HS-5 (cell line): Measurements from ENCODE around the gene SLC12A2.

ENCODE experiments used
- DNase-seq: peaks from one replicate; pipeline ENCODE4 v3.0.0-alpha.2; 2012; ENCODE audit warnings: low read depth

Gene SLC12A2

DNA sequence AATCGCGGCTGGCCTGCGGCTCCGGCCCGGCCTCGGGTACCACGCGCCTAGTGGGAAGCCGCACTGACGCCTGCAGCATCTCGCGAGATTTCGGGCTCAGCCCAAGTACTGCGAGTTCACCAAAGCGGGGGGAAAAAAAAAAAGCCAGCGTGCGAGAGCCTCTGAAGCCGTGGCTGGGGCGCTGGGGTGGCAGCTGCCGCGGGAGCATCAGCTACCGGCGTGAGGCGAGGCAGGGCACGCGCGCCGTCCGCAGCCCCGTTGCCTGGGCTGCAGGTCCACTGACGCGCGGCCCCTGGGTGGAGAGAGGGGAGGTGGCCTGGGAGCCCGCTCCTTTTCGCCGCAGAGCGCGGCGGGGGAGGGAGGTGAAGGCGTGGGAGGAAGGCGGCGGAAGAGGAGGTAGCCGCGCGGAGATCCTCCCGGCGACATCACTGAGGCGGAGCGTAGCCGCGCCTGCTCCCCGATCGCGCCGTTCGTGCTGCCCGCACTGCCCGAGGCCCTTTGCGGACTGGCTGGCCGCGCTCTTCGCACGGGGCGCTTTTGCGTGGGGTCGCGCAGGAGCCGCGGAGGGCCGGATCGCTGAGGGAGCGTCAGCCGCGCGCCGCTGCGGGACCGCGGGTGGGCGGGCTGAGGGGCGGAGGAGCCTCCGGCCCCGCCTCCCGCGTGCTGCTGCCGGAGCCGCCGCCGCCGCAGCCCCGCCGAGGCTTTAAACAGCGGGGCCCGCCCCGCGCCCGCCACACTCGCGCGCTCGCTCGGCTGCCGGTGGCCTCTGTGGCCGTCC is at the start of gene SLC12A2:
TSS of gene SLC12A2 (plus strand) at position 734 of the 778 bp plus-strand sequence. CDS start 189 bp downstream, outside the sequence.
- peak; percentile 86 for DNase-seq

DNA sequence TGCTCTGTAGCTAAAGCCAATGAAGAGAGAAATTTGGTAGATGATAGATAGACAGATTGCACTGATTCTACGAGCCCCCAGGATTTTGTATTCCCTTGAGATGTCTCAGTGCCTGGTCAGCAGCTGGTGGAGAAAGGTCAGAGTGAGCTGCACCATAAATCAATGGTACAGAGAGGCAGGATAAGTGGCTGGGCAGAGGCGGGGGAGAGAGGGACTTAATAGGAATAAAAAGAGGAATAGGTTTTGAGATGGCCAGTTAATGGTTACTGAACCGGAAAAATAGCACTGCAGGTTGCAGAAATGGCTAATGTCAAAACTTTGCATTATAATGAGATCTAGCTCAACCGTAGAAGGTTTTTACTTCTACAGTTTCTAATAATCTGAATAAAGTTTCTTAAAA is 47.9 kb upstream of the SLC12A2 start:
- no peak for DNase-seq

DNA sequence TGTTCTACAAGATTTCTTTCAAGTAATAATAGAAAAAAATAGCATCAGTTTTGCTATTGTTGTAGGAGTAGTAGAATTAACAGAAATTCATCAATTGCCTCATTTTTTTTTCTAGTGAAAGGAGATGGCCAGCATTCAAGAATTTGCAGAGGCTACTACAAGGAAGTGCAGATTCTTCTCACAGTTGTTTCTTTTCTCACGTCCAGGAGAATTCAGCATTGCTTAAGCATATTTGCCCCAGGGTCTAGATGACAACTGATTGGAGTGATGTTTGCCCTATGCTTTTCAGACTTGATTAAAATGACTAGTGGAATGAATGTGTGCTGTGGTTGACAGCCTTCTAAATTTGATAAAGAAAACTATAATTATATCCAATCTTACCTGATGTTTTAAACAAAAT is 46.6 kb upstream of the SLC12A2 start:
- DNase-seq = no peak

DNA sequence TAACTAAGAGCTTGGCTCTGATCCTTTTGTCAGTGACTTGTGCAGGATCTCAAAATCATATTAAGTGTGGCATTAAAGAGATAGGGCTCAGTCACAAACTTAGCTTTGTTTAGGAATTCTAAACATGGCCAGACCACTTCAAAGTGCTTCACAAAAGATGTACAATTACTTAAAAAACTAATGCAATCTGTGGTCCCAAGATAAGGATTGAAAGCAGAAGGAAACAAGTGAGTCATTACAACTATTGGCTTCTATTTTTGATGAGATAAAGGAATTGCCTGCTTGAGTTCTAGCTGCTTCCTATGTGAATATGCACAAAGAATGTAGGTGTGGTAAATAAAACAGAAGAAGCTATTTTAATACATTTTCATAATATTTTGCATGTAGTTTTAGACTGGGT is 44.9 kb upstream of the SLC12A2 start:
- DNase-seq = peak; percentile 44

DNA sequence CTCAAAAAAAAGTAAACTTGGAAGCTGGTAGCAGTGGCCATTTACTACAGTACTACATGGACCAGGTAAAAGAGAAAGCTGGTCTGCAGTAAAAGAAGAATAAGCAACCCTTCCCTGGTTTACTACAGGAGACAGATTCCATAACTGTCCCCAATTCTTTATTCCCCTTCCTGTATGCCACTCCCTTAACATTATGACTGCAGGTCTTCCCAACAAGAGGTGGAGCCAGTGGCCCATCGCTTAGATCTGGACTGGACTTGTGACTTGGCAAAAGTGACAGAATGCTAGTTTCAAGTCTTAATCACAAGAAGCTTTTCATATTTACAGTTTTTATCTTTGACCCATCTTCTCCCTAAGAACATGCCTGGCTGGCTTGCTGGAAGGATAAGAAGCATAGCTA is 42.6 kb upstream of the SLC12A2 start:
- DNase-seq = no peak

DNA sequence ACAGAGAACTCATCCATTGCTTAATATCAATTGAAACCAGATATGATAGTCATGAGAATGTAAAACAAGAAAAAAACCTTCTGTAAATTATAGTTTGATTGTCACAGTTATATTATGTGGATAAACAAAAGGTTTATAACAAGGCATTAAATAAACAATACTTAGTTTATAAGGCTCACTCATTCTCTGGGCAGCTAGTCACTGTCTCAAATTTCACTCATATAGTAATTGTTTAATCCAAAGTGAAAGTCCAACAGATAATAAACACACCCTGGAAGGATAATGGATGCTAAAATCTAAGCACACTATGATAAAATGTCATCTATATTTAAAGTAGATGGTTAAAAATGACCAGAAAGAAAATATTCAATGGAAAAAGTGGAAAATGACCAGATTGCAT is 30.8 kb upstream of the SLC12A2 start:
- no peak for DNase-seq

DNA sequence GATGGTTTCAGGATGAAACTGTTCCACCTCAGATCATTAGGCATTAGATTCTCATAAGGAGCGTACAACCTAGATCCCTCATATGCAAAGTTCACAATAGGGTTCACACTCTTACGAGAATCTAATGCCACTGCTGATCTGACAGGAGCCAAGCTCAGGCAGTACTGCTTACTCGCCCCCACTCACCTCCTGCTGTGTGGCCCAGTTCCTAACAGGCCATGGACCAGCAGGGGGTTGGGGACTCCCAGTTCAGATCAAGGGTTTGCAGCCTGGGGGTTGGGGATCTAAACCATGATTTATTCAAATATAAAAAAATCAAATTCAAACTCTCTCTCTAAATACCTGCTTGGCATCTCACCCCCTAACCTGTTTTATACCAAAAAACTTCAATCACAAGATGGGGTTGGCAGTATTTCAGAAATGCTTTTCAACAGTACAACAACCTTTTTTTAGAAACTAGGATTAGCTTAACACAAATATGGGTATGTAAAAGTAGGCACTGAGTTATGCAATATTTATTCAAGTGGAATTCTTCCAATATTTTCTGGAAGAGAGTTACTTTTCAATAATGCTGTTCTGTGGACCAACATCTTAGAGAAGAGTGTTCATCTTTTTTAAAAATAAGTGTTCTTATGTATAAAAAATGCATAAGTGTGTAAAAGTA is 30.1 kb upstream of the SLC12A2 start:
- DNase-seq = no peak

DNA sequence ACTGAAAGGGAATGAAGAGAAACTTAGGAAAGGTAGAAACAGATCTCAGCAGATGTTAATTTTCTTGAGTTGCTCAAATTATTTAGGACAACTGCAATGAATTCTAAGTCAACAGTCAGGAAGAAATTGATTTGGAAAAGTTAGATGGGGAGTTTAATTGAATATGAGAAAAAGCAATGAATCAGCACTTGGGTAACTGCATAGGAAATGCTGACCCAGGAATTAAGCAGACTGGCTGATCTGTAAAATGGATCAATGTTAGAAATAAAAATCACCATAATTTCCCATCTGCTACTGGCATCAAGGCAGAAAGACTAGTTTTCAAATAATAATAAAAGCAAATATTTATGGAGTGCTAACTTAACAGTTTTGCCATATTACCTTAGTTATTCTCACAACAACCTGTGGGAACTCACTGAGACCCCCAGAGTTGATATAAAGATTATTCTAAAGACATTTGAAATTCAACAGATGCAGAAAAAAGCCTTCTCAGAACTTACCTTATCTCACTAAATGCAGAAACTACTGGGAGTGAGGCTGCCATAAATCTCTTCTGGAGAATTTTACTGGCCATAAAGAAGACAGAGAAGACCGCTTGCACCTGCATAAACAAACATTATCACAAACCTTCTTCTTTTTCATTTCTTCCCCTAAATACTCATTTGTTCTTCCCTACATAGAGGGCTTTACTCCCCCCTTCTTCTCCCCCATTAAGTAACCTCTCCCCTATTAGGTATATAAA is 22.8 kb upstream of the SLC12A2 start:
- no peak for DNase-seq

DNA sequence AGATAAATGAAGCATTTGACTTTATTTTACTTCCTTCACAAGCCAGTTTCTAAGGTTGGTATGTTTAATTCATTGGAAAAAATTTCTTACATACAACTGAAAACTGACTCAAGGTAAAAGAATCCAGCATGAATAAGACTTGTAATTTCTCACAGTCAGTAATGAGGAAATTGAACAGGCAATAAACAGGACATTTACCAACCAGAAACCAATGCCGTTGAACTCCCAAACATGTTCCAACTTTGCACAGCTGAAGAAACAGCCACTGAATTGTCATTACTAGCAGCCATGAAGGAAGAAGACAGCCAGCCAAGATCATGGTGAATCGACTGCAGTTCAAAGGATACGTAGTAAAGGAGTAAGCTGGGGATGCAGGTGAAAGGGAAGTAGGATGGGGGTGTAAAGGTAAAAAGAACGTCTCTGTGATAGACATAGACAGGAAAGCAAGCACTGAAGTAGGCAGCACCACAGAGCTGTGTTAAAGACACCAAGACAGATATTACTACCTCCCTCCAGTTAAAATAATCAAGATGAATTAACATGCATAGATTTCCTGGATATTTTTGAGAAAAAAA is 21.3 kb upstream of the SLC12A2 start:
- peak; percentile 57 for DNase-seq

DNA sequence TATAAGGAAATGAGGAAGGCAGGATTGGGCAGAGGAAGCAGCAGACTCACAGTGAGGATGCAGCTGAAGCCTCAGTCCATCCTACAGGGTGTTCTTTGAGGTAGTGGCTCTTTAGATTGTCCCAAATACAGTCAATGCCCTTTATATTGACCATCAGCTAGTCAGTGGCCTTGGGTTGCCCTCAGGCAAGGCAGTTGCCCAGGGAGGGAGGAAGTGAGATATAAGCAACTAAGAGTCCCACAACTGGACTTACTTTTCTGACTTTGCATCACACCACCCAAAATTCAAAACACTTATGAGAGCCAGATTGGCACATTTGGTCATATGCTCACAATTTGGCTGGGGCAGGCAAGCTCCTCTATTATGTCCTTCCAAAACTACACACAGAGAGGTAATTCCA is 9.4 kb upstream of the SLC12A2 start:
- no peak for DNase-seq

DNA sequence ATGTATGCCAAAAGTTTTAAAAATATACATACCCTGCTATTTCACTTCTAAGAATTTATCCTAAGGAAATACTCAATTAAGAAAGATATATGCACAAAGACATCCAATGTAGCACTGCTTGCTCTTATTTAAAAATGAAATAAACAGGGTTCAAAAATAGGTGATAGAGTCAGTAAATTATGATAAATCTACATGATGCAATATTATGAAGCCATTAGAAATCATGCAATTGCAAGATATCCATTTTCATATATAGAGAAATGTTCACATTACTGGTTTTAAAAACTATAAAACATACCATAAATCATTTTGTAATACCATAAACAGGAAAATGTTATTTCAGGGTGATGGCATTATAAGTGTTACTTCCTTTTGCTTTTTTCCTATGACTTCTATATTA is 8.6 kb upstream of the SLC12A2 start:
- no peak for DNase-seq

DNA sequence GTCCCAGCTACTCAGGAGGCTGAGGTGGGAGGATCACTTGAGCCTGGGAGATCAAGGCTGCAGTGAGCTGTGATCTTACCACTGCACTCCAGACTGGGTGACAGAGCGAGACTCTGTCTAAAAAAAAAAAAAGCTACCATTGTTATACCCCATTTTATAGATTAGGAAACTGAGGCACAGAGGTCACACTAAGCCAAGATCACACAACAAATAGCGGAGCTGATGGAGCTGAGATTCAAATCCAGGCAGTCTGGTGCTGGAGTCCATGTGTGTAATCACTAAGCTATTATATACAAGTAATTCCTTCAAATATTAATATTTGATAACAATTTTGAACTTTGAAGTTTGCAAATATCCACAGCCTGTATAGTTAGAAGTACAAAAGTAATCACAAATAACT is 6.0 kb upstream of the SLC12A2 start:
- no peak for DNase-seq

DNA sequence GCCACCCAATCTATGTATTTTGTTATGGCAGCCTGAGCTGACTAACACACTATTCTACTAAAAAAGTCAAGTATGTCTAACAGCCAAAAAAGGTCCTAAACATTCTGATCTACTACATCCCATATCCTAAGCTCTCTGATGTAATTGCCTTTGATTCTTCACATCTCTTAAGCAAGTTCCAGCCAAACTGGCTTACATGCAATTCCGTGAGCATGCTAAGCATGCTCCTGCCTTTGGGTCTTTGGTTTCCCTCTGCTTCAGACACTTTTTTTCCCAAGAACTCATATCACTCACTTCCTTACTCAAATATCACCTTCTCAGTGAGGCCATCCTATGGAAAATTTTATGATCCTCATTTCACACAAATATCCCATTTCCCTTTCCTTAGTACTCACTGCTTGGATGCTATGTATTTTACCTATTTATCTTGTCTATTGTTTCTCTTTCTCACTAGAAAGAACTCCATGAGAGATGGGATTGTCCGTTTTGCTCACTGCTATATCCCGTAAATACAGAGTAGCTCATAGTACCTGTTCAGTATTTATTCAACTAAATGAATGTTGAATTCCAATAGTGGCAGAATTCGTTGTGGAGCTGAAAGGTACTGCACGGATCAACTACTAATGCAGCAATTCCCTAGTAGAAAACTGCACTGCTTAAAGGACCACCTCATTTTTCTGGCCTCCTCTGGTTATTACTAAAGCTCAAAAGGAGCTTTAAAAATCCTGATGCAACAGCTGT is 2.3 kb upstream of the SLC12A2 start:
- no peak for DNase-seq

DNA sequence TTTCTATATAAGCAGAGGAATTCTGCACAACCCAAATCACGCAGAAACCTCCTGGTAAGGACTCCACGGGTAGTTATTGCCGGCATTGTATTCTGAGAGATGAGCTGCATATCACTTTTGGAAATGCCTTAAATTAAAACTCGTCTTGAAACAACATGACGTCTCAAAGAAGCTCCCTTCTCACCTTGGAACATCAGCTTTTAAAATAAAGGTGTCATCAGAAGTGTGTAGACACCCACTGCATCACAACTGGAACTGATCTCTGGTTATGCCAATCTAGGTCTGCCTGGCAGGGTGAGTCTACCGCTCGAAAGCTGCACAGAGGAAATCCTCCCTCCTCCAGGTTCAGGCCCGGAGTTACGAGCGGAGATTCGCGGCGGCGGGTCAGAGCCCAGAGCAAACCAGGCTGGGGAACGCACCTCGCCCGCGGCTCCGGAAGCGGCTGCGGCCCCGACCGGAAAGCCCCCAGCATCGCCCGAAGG is 974 bp upstream of the SLC12A2 start:
- peak; percentile 13 for DNase-seq

DNA sequence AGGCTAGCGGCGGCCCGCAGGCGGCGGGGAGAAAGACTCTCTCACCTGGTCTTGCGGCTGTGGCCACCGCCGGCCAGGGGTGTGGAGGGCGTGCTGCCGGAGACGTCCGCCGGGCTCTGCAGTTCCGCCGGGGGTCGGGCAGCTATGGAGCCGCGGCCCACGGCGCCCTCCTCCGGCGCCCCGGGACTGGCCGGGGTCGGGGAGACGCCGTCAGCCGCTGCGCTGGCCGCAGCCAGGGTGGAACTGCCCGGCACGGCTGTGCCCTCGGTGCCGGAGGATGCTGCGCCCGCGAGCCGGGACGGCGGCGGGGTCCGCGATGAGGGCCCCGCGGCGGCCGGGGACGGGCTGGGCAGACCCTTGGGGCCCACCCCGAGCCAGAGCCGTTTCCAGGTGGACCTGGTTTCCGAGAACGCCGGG is 253 bp downstream of the SLC12A2 start:
- DNase-seq = no peak

DNA sequence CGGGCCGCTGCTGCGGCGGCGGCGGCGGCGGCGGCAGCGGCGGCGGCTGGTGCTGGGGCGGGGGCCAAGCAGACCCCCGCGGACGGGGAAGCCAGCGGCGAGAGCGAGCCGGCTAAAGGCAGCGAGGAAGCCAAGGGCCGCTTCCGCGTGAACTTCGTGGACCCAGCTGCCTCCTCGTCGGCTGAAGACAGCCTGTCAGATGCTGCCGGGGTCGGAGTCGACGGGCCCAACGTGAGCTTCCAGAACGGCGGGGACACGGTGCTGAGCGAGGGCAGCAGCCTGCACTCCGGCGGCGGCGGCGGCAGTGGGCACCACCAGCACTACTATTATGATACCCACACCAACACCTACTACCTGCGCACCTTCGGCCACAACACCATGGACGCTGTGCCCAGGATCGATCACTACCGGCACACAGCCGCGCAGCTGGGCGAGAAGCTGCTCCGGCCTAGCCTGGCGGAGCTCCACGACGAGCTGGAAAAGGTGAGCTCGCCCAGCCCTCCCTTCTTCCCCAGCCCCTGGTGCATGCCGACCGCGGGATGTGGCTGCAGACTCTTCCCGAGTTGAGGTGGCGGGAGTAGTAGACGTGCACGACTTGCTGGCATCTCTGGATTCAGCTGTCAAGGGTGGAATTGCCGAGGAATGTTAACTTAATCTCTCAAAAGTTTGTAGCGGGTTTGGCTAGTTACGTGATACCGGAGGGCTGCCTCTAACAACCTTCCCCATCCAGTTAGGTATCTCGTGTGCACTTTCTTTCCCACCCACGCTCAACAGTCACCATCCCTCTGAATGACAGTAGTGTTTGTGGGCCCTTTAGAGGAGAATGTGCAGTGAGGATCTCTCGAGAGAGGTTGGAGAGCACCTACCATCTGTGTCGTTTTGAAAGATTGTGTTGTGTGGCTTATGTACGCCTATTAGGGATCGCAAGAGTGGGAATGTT is 932 bp downstream of the SLC12A2 start:
- no peak for DNase-seq

DNA sequence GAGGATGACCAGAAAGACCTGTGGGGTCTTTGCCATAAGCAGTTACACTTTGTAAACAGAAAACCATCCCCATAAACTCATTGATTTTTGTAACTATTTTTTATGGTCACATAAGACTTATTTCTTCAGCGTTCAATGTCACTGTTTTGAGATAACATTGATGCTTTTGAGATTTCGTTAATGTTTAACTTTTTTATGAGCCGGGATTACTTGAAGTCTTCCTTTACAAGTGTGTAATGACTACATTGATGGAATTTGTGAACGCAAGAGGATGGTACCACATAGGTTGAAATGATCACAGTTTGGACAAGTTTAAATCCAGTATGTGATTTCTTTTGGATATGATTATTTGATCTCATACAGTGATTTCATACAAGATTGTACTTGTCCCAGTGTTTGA is 1.8 kb downstream of the SLC12A2 start:
- DNase-seq = no peak

DNA sequence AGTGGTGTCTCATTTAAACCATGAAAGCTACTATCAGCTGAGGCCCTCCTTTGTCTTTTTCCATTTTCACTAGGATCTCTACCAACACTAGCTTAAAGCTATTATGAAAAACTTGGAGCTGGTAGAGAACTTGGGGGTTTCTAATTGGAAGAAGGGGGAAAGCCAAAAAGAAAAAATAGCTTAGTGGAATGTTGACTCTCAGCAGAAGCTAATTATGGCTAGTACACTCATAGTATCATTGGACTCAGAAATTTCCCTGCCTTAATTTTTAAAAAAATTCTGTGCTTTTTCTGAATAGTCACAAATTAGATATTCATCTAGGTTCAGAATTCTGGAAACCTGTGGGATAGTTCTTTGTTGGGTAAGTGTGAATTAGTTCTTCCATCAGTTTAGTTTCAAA is 8.0 kb downstream of the SLC12A2 start:
- DNase-seq = no peak

DNA sequence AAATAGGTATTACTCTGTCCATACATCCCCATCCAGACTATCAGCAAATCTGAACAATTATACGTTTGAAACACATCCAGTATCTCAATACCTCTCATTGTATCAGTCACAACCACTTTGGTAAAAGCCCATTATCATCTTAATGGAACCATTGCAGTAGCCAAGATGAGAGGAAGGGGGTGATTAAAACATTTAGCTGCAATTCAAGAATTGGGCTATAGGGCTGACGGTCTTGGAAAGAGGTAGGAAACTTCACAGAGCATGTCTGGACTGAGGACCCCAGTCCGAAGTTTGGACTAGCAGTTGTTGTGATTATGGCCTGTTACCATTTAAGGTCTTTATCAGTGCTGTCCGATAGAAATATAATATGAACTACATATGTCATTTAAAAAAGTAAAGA is 8.6 kb downstream of the SLC12A2 start:
- no peak for DNase-seq

DNA sequence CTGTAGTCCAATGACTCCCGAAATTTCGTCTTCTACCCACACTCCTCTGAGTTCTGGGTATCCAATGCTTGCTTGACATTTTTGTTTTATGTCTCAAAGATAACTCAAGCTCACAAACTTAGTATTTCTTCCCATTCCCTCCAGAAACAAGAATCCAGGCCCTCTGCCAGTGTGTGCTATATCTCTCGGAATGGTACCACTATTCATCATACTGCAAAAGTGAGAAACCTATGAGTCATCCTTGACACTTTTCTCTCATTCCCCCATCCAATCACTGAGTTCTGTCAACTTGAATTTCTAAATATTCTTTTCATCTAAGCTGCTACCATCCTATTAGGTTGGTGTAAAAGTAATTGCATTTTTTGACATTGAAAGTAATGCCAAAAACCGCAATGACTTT is 9.8 kb downstream of the SLC12A2 start:
- DNase-seq = no peak

DNA sequence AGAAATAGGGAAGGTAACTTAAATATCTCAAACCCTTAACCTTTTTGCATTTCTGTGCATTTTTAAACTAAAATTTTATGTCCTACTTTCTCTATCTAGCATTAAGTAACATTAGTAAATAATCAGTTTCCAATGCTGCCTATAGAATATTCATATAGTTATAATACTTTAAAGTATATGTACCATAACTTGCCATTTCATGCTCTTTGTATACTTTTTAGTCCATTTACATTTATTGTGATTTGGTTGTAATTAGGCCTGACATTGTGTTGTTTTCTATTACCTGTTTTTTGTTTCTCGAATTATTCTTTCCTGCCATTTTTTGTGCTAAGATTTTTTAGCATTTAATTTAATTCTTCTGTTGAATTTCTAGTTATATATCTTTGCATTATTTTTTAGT is 13.7 kb downstream of the SLC12A2 start:
- no peak for DNase-seq
